ENCODE data around the gene CACNA2D3. TPM values are rescaled to one million over a fixed set of nuclear protein-coding genes. Genes with fewer than 3 reads are reported as not detected.

The CACNA2D3 gene
- total and polyA plus RNA-seq, 2 donors from 2014 or later: 5.7 to 11.2 TPM

- no peak overlapping the region for H3K9ac ChIP-seq (ENCODE audit: low read length in 3 of 3)
- no peak for FAIRE-seq
- intact Hi-C loops (cut with DNase I): no loop called here
- H3K4me1 ChIP-seq (ENCODE audit: control insufficient read depth in 2 of 3, insufficient read depth in 2 of 3, low read depth in 1 of 3, low read length in 3 of 3): peaks cover 0 to 6% (median 0%) of the 10 kb centered on the region in 3 donors
- DNase-seq: peak in 2 of 5 donors; percentile 16 to 24
- no peak overlapping the region for H3K27ac ChIP-seq (ENCODE audit: low read depth in 2 of 2, low read length in 2 of 2)
- no peaks in the 10 kb centered on the region for H3K27me3 ChIP-seq (ENCODE audit: control insufficient read depth, insufficient read depth, low read length)
- TF ChIP-seq CTCF (IDR thresholded peaks at IDR 0.05; ENCODE audit: borderline replicate concordance, extremely low read depth, insufficient read depth): no peak
- H3K4me3 ChIP-seq (ENCODE audit: low read length in 3 of 3): no peak overlapping the region
- H3K9me3 ChIP-seq (ENCODE audit: control insufficient read depth in 2 of 3, insufficient read depth in 1 of 3, low read length in 3 of 3): no peaks in the 10 kb centered on the region
- H3K36me3 ChIP-seq (ENCODE audit: control insufficient read depth in 2 of 3, insufficient read depth in 3 of 3, low read length in 3 of 3): no peaks in the 10 kb centered on the region
Observed at GRCh38 chr3:54600441-54601204, 478.3 kb downstream of the CACNA2D3 start.

GRCh38 chr3:54604495-54604894 is 482.1 kb downstream of the CACNA2D3 start:
- no peaks in the 10 kb centered on the region for H3K9me3 ChIP-seq (ENCODE audit: control insufficient read depth in 2 of 3, insufficient read depth in 1 of 3, low read length in 3 of 3)
- H3K9ac ChIP-seq (ENCODE audit: low read length in 3 of 3): no peak overlapping the region
- H3K4me3 ChIP-seq (ENCODE audit: low read length in 3 of 3): no peak overlapping the region
- no peaks in the 10 kb centered on the region for H3K36me3 ChIP-seq (ENCODE audit: control insufficient read depth in 2 of 3, insufficient read depth in 3 of 3, low read length in 3 of 3)
- TF ChIP-seq CTCF (IDR thresholded peaks at IDR 0.05; ENCODE audit: borderline replicate concordance, extremely low read depth, insufficient read depth): no peak
- FAIRE-seq (no peak), DNase-seq (no peak)
- intact Hi-C loops (cut with DNase I): no loop called here
- H3K4me1 ChIP-seq (ENCODE audit: control insufficient read depth in 2 of 3, insufficient read depth in 2 of 3, low read depth in 1 of 3, low read length in 3 of 3): peaks cover 0 to 6% (median 0%) of the 10 kb centered on the region in 3 donors
- no peaks in the 10 kb centered on the region for H3K27me3 ChIP-seq (ENCODE audit: control insufficient read depth, insufficient read depth, low read length)
- H3K27ac ChIP-seq (ENCODE audit: low read depth in 2 of 2, low read length in 2 of 2): no peak overlapping the region

GRCh38 chr3:54608041-54608440 is 485.7 kb downstream of the CACNA2D3 start:
- no peaks in the 10 kb centered on the region for H3K36me3 ChIP-seq (ENCODE audit: control insufficient read depth in 2 of 3, insufficient read depth in 3 of 3, low read length in 3 of 3)
- no peak overlapping the region for H3K9ac ChIP-seq (ENCODE audit: low read length in 3 of 3)
- no peak overlapping the region for H3K4me3 ChIP-seq (ENCODE audit: low read length in 3 of 3)
- H3K9me3 ChIP-seq (ENCODE audit: control insufficient read depth in 2 of 3, insufficient read depth in 1 of 3, low read length in 3 of 3): no peaks in the 10 kb centered on the region
- no peaks in the 10 kb centered on the region for H3K4me1 ChIP-seq (ENCODE audit: control insufficient read depth in 2 of 3, insufficient read depth in 2 of 3, low read depth in 1 of 3, low read length in 3 of 3)
- intact Hi-C loops (cut with DNase I): no loop called here
- H3K27ac ChIP-seq (ENCODE audit: low read depth in 2 of 2, low read length in 2 of 2): no peak overlapping the region
- no peaks in the 10 kb centered on the region for H3K27me3 ChIP-seq (ENCODE audit: control insufficient read depth, insufficient read depth, low read length)
- FAIRE-seq: no peak
- DNase-seq: no peak
- no peak for TF ChIP-seq CTCF (IDR thresholded peaks at IDR 0.05; ENCODE audit: borderline replicate concordance, extremely low read depth, insufficient read depth)

Measured in kidney (tissue), 14 donors.